ENCODE results near the gene CNEP1R1.
"Not testable (repeated sequence)": the region's sequence is repeated elsewhere in the genome, so short reads cannot be mapped to it uniquely, and the experiment has no call there.

Gene CNEP1R1

GRCh38 chr16:50024684-50025536 is at the start of gene CNEP1R1:
Gene CNEP1R1 (plus strand): TSS chr16:50025225. CDS start chr16:50025316, 91 bp downstream.
- DNase-seq (ENCODE audit: low read depth), result peak; percentile 76

- no peak for DNase-seq (ENCODE audit: low read depth)
These were observed 47.6 kb upstream of the CNEP1R1 start for GRCh38 chr16:49977427-49977826.

GRCh38 chr16:49978569-49979326 is 46.3 kb upstream of the CNEP1R1 start:
- no peak for DNase-seq (ENCODE audit: low read depth)

- DNase-seq (ENCODE audit: low read depth), result no peak
These were observed 44.9 kb upstream of the CNEP1R1 start for GRCh38 chr16:49980166-49980565.

GRCh38 chr16:49986351-49987124 is 38.5 kb upstream of the CNEP1R1 start:
- DNase-seq (ENCODE audit: low read depth), result no peak

GRCh38 chr16:49987381-49987780 is 37.6 kb upstream of the CNEP1R1 start:
- no peak for DNase-seq (ENCODE audit: low read depth)

GRCh38 chr16:49992825-49993224 is 32.2 kb upstream of the CNEP1R1 start:
- no peak for DNase-seq (ENCODE audit: low read depth)

- no peak for DNase-seq (ENCODE audit: low read depth)
These were observed 31.4 kb upstream of the CNEP1R1 start for GRCh38 chr16:49993579-49993978.

GRCh38 chr16:49994006-49994405 is 31.0 kb upstream of the CNEP1R1 start:
- DNase-seq (ENCODE audit: low read depth), result no peak

- no peak for DNase-seq (ENCODE audit: low read depth)
These were observed 29.3 kb upstream of the CNEP1R1 start for GRCh38 chr16:49995720-49996119.

- no peak for DNase-seq (ENCODE audit: low read depth)
These were observed 27.2 kb upstream of the CNEP1R1 start for GRCh38 chr16:49997721-49998251.

- DNase-seq (ENCODE audit: low read depth), result no peak
These were observed 26.0 kb upstream of the CNEP1R1 start for GRCh38 chr16:49998991-49999390.

- no peak for DNase-seq (ENCODE audit: low read depth)
These were observed 23.9 kb upstream of the CNEP1R1 start for GRCh38 chr16:50001144-50001543.

- no peak for DNase-seq (ENCODE audit: low read depth)
These were observed 22.8 kb upstream of the CNEP1R1 start for GRCh38 chr16:50002190-50002589.

- no peak for DNase-seq (ENCODE audit: low read depth)
These were observed 20.8 kb upstream of the CNEP1R1 start for GRCh38 chr16:50004239-50004638.

- DNase-seq (ENCODE audit: low read depth), result no peak
These were observed 18.1 kb upstream of the CNEP1R1 start for GRCh38 chr16:50006964-50007363.

GRCh38 chr16:50007744-50008143 is 17.3 kb upstream of the CNEP1R1 start:
- no peak for DNase-seq (ENCODE audit: low read depth)

GRCh38 chr16:50010212-50010611 is 14.8 kb upstream of the CNEP1R1 start:
- DNase-seq (ENCODE audit: low read depth), result no peak

GRCh38 chr16:50011707-50012106 is 13.3 kb upstream of the CNEP1R1 start:
- no peak for DNase-seq (ENCODE audit: low read depth)

- no peak for DNase-seq (ENCODE audit: low read depth)
These were observed 12.8 kb upstream of the CNEP1R1 start for GRCh38 chr16:50012182-50012581.

GRCh38 chr16:50014211-50014610 is 10.8 kb upstream of the CNEP1R1 start:
- DNase-seq (ENCODE audit: low read depth), result not testable (repeated sequence)

GRCh38 chr16:50015631-50016030 is 9.4 kb upstream of the CNEP1R1 start:
- DNase-seq (ENCODE audit: low read depth), result no peak
